Measurements from ENCODE around the gene CST8.
"Not testable (repeated sequence)": the region's sequence is repeated elsewhere in the genome, so short reads cannot be mapped to it uniquely, and the experiment has no call there.

Gene CST8

GRCh38 chr20:23453549-23454543 lies 37.1 kb upstream of the CST8 start:
- H3K9ac ChIP-seq (ENCODE audit: low read length), result no peak overlapping the region
- no peak overlapping the region for H3K4me3 ChIP-seq (ENCODE audit: low read length)
- DNase-seq (ENCODE audit: low read depth), result no peak
- H3K4me1 ChIP-seq (ENCODE audit: control insufficient read depth, insufficient read depth, low read length), result no peaks in the 10 kb centered on the region
- no peaks in the 10 kb centered on the region for H3K36me3 ChIP-seq (ENCODE audit: control insufficient read depth, insufficient read depth, low read length, severe bottlenecking)
- H3K9me3 ChIP-seq (ENCODE audit: control insufficient read depth, low read length), result peaks cover 5% of the 10 kb centered on the region
- H3K27me3 ChIP-seq (replicated peaks; ENCODE audit: control insufficient read depth, insufficient read depth, low read length), result peaks cover 35% of the 10 kb centered on the region

- no peak for DNase-seq (ENCODE audit: low read depth)
- Histone ChIP-seq H3K9ac (ENCODE audit: low read length) (no peak overlapping the region), H3K36me3 (ENCODE audit: control insufficient read depth, insufficient read depth, low read length, severe bottlenecking) (no peaks in the 10 kb centered on the region), H3K4me3 (ENCODE audit: low read length) (no peak overlapping the region), H3K27me3 (replicated peaks; ENCODE audit: control insufficient read depth, insufficient read depth, low read length) (peaks cover 29% of the 10 kb centered on the region), H3K9me3 (ENCODE audit: control insufficient read depth, low read length) (peaks cover 5% of the 10 kb centered on the region), H3K4me1 (ENCODE audit: control insufficient read depth, insufficient read depth, low read length) (no peaks in the 10 kb centered on the region)
These were observed 36.1 kb upstream of the CST8 start for GRCh38 chr20:23454816-23455215.

GRCh38 chr20:23455639-23456038 lies 35.3 kb upstream of the CST8 start:
- no peaks in the 10 kb centered on the region for H3K36me3 ChIP-seq (ENCODE audit: control insufficient read depth, insufficient read depth, low read length, severe bottlenecking)
- peaks cover 29% of the 10 kb centered on the region for H3K27me3 ChIP-seq (replicated peaks; ENCODE audit: control insufficient read depth, insufficient read depth, low read length)
- H3K9me3 ChIP-seq (ENCODE audit: control insufficient read depth, low read length), result peaks cover 5% of the 10 kb centered on the region
- H3K4me1 ChIP-seq (ENCODE audit: control insufficient read depth, insufficient read depth, low read length), result no peaks in the 10 kb centered on the region
- no peak overlapping the region for H3K4me3 ChIP-seq (ENCODE audit: low read length)
- H3K9ac ChIP-seq (ENCODE audit: low read length), result no peak overlapping the region
- no peak for DNase-seq (ENCODE audit: low read depth)

GRCh38 chr20:23456409-23456808 lies 34.5 kb upstream of the CST8 start:
- DNase-seq (ENCODE audit: low read depth), result no peak
- no peak overlapping the region for H3K9ac ChIP-seq (ENCODE audit: low read length)

GRCh38 chr20:23456873-23457272 lies 34.0 kb upstream of the CST8 start:
- Histone ChIP-seq H3K27me3 (replicated peaks; ENCODE audit: control insufficient read depth, insufficient read depth, low read length) (peaks cover 29% of the 10 kb centered on the region), H3K4me3 (ENCODE audit: low read length) (no peak overlapping the region), H3K4me1 (ENCODE audit: control insufficient read depth, insufficient read depth, low read length) (no peaks in the 10 kb centered on the region), H3K36me3 (ENCODE audit: control insufficient read depth, insufficient read depth, low read length, severe bottlenecking) (no peaks in the 10 kb centered on the region), H3K9ac (ENCODE audit: low read length) (no peak overlapping the region), H3K9me3 (ENCODE audit: control insufficient read depth, low read length) (peaks cover 5% of the 10 kb centered on the region)
- no peak for DNase-seq (ENCODE audit: low read depth)

More at GRCh38 chr20:23456409-23456808, 34.5 kb upstream of the CST8 start:
- Histone ChIP-seq H3K36me3 (ENCODE audit: control insufficient read depth, insufficient read depth, low read length, severe bottlenecking) (no peaks in the 10 kb centered on the region), H3K4me3 (ENCODE audit: low read length) (no peak overlapping the region), H3K27me3 (replicated peaks; ENCODE audit: control insufficient read depth, insufficient read depth, low read length) (peaks cover 29% of the 10 kb centered on the region), H3K4me1 (ENCODE audit: control insufficient read depth, insufficient read depth, low read length) (no peaks in the 10 kb centered on the region), H3K9me3 (ENCODE audit: control insufficient read depth, low read length) (peaks cover 5% of the 10 kb centered on the region)

GRCh38 chr20:23459461-23460150 lies 31.3 kb upstream of the CST8 start:
- Histone ChIP-seq H3K36me3 (ENCODE audit: control insufficient read depth, insufficient read depth, low read length, severe bottlenecking) (no peaks in the 10 kb centered on the region), H3K27me3 (replicated peaks; ENCODE audit: control insufficient read depth, insufficient read depth, low read length) (peaks cover 11% of the 10 kb centered on the region), H3K4me1 (ENCODE audit: control insufficient read depth, insufficient read depth, low read length) (no peaks in the 10 kb centered on the region), H3K9ac (ENCODE audit: low read length) (no peak overlapping the region), H3K4me3 (ENCODE audit: low read length) (no peak overlapping the region), H3K9me3 (ENCODE audit: control insufficient read depth, low read length) (peaks cover 15% of the 10 kb centered on the region)
- DNase-seq (ENCODE audit: low read depth), result no peak

- Histone ChIP-seq H3K4me3 (ENCODE audit: low read length) (no peak overlapping the region), H3K4me1 (ENCODE audit: control insufficient read depth, insufficient read depth, low read length) (no peaks in the 10 kb centered on the region), H3K9me3 (ENCODE audit: control insufficient read depth, low read length) (peaks cover 22% of the 10 kb centered on the region), H3K27me3 (replicated peaks; ENCODE audit: control insufficient read depth, insufficient read depth, low read length) (peaks cover 8% of the 10 kb centered on the region), H3K36me3 (ENCODE audit: control insufficient read depth, insufficient read depth, low read length, severe bottlenecking) (no peaks in the 10 kb centered on the region), H3K9ac (ENCODE audit: low read length) (no peak overlapping the region)
- DNase-seq (ENCODE audit: low read depth), result no peak
These were observed 29.7 kb upstream of the CST8 start for GRCh38 chr20:23461180-23461579.

GRCh38 chr20:23466961-23467360 lies 24.0 kb upstream of the CST8 start:
- H3K36me3 ChIP-seq (ENCODE audit: control insufficient read depth, insufficient read depth, low read length, severe bottlenecking); H3K4me1 ChIP-seq (ENCODE audit: control insufficient read depth, insufficient read depth, low read length); DNase-seq (ENCODE audit: low read depth); H3K4me3 ChIP-seq (ENCODE audit: low read length); H3K9ac ChIP-seq (ENCODE audit: low read length); H3K27me3 ChIP-seq (replicated peaks; ENCODE audit: control insufficient read depth, insufficient read depth, low read length): not testable (repeated sequence)
- H3K9me3 ChIP-seq (ENCODE audit: control insufficient read depth, low read length), result peaks cover 30% of the 10 kb centered on the region

GRCh38 chr20:23472306-23472705 lies 18.6 kb upstream of the CST8 start:
- H3K4me3 ChIP-seq (ENCODE audit: low read length); H3K4me1 ChIP-seq (ENCODE audit: control insufficient read depth, insufficient read depth, low read length); H3K9ac ChIP-seq (ENCODE audit: low read length); H3K9me3 ChIP-seq (ENCODE audit: control insufficient read depth, low read length); H3K36me3 ChIP-seq (ENCODE audit: control insufficient read depth, insufficient read depth, low read length, severe bottlenecking); DNase-seq (ENCODE audit: low read depth): not testable (repeated sequence)
- peaks cover 12% of the 10 kb centered on the region for H3K27me3 ChIP-seq (replicated peaks; ENCODE audit: control insufficient read depth, insufficient read depth, low read length)

GRCh38 chr20:23473293-23473692 lies 17.6 kb upstream of the CST8 start:
- H3K4me1 ChIP-seq (ENCODE audit: control insufficient read depth, insufficient read depth, low read length); DNase-seq (ENCODE audit: low read depth); H3K9ac ChIP-seq (ENCODE audit: low read length); H3K9me3 ChIP-seq (ENCODE audit: control insufficient read depth, low read length); H3K36me3 ChIP-seq (ENCODE audit: control insufficient read depth, insufficient read depth, low read length, severe bottlenecking); H3K4me3 ChIP-seq (ENCODE audit: low read length): not testable (repeated sequence)
- peaks cover 12% of the 10 kb centered on the region for H3K27me3 ChIP-seq (replicated peaks; ENCODE audit: control insufficient read depth, insufficient read depth, low read length)

GRCh38 chr20:23475395-23475794 lies 15.5 kb upstream of the CST8 start:
- DNase-seq (ENCODE audit: low read depth), result no peak
- H3K4me1 ChIP-seq (ENCODE audit: control insufficient read depth, insufficient read depth, low read length), result no peaks in the 10 kb centered on the region
- no peak overlapping the region for H3K9ac ChIP-seq (ENCODE audit: low read length)
- H3K9me3 ChIP-seq (ENCODE audit: control insufficient read depth, low read length), result peaks cover 6% of the 10 kb centered on the region
- peaks cover 10% of the 10 kb centered on the region for H3K27me3 ChIP-seq (replicated peaks; ENCODE audit: control insufficient read depth, insufficient read depth, low read length)
- H3K4me3 ChIP-seq (ENCODE audit: low read length), result no peak overlapping the region
- H3K36me3 ChIP-seq (ENCODE audit: control insufficient read depth, insufficient read depth, low read length, severe bottlenecking), result no peaks in the 10 kb centered on the region
